ENCODE measurements around the gene ABHD11.
A peak's percentile ranks its signal among the peaks of the same experiment; 100 is the strongest.

ABHD11 gene

GRCh38 chr7:73736885-73737284 lies 1.7 kb downstream of the ABHD11 start:
- H2BK12ac ChIP-seq (ENCODE audit: low read length): no peak overlapping the region
- peaks cover 8 to 14% of the 10 kb centered on the region in 2 donors for H3K4me1 ChIP-seq (ENCODE audit: control insufficient read depth in 2 of 2, insufficient read depth in 1 of 2, low read depth in 1 of 2, low read length in 2 of 2)
- H2AFZ ChIP-seq (ENCODE audit: low read length): no peak overlapping the region
- H3K27ac ChIP-seq (replicated peaks; ENCODE audit: low read length): no peak overlapping the region
- H2BK15ac ChIP-seq (ENCODE audit: low read length): no peak overlapping the region
- no peak overlapping the region for H2BK5ac ChIP-seq (ENCODE audit: low read length)
- peak overlapping the region in 1 of 2 donors; percentile 24 for H3K4me3 ChIP-seq (ENCODE audit: low read length in 2 of 2)
- no peak overlapping the region for H3K4me2 ChIP-seq (ENCODE audit: insufficient read depth, low read length, poor library complexity, severe bottlenecking)
- no peak overlapping the region for H3K9ac ChIP-seq (ENCODE audit: low read depth, low read length, poor library complexity)
- peaks cover 21 to 22% of the 10 kb centered on the region in 2 donors for H3K36me3 ChIP-seq (replicated peaks in 1 of 2; ENCODE audit: control insufficient read depth in 2 of 2, insufficient read depth in 2 of 2, low read length in 2 of 2)
- peaks cover 6% of the 10 kb centered on the region for H3K79me1 ChIP-seq (ENCODE audit: low read depth, low read length)
- no peak for DNase-seq (ENCODE audit: low spot score)
- H2AK5ac ChIP-seq (ENCODE audit: low read depth, low read length): peak overlapping the region; percentile 30
- no peaks in the 10 kb centered on the region for H3K9me3 ChIP-seq (replicated peaks in 1 of 2; ENCODE audit: control insufficient read depth in 2 of 2, insufficient read depth in 1 of 2, low read depth in 1 of 2, low read length in 2 of 2)
- no peak overlapping the region for H3K4ac ChIP-seq (ENCODE audit: low read length)
- H4K8ac ChIP-seq (ENCODE audit: low read depth, low read length): no peak overlapping the region
- WGBS, 2 donors (ENCODE audit: extremely low coverage in 2 of 2, insufficient read length in 2 of 2, insufficient replicate concordance in 1 of 2): no CpG with 5 or more reads among the region's 14 CpGs
- no peak overlapping the region for H4K91ac ChIP-seq (ENCODE audit: low read depth, low read length, poor library complexity)
- no peak overlapping the region for H3K18ac ChIP-seq (ENCODE audit: low read length)
- H2BK120ac ChIP-seq (ENCODE audit: low read depth, low read length): no peak overlapping the region
- no peak overlapping the region for H3K14ac ChIP-seq (ENCODE audit: low read length)
- H3K23ac ChIP-seq (ENCODE audit: low read depth, low read length, poor library complexity): peak overlapping the region; percentile 13
- H3K27me3 ChIP-seq (ENCODE audit: control insufficient read depth in 3 of 3, insufficient read depth in 3 of 3, low read depth in 1 of 3, low read length in 3 of 3): no peaks in the 10 kb centered on the region

- H3K9ac ChIP-seq (ENCODE audit: low read depth, low read length, poor library complexity): no peak overlapping the region
- no peak overlapping the region for H3K18ac ChIP-seq (ENCODE audit: low read length)
- WGBS, 2 donors (ENCODE audit: extremely low coverage in 2 of 2, insufficient read length in 2 of 2, insufficient replicate concordance in 1 of 2): no CpG with 5 or more reads among the region's 8 CpGs
- no peak overlapping the region for H3K4me2 ChIP-seq (ENCODE audit: insufficient read depth, low read length, poor library complexity, severe bottlenecking)
- H2BK12ac ChIP-seq (ENCODE audit: low read length): no peak overlapping the region
- DNase-seq (ENCODE audit: low spot score): no peak
- H2AK5ac ChIP-seq (ENCODE audit: low read depth, low read length): peak overlapping the region; percentile 93
- H3K79me1 ChIP-seq (ENCODE audit: low read depth, low read length): peaks cover 6% of the 10 kb centered on the region
- no peak overlapping the region for H3K4me3 ChIP-seq (ENCODE audit: low read length in 2 of 2)
- no peak overlapping the region for H3K4ac ChIP-seq (ENCODE audit: low read length)
- no peaks in the 10 kb centered on the region for H3K27me3 ChIP-seq (ENCODE audit: control insufficient read depth in 3 of 3, insufficient read depth in 3 of 3, low read depth in 1 of 3, low read length in 3 of 3)
- peaks cover 21 to 22% of the 10 kb centered on the region in 2 donors for H3K36me3 ChIP-seq (replicated peaks in 1 of 2; ENCODE audit: control insufficient read depth in 2 of 2, insufficient read depth in 2 of 2, low read length in 2 of 2)
- H2BK5ac ChIP-seq (ENCODE audit: low read length): peak overlapping the region; percentile 44
- no peak overlapping the region for H2BK120ac ChIP-seq (ENCODE audit: low read depth, low read length)
- no peak overlapping the region for H2AFZ ChIP-seq (ENCODE audit: low read length)
- H3K4me1 ChIP-seq (ENCODE audit: control insufficient read depth in 2 of 2, insufficient read depth in 1 of 2, low read depth in 1 of 2, low read length in 2 of 2): peaks cover 6 to 8% of the 10 kb centered on the region in 2 donors
- H2BK15ac ChIP-seq (ENCODE audit: low read length): peak overlapping the region; percentile 21
- no peaks in the 10 kb centered on the region for H3K9me3 ChIP-seq (replicated peaks in 1 of 2; ENCODE audit: control insufficient read depth in 2 of 2, insufficient read depth in 1 of 2, low read depth in 1 of 2, low read length in 2 of 2)
- no peak overlapping the region for H4K8ac ChIP-seq (ENCODE audit: low read depth, low read length)
- H3K23ac ChIP-seq (ENCODE audit: low read depth, low read length, poor library complexity): peak overlapping the region; percentile 0
- no peak overlapping the region for H3K27ac ChIP-seq (replicated peaks; ENCODE audit: low read length)
- H4K91ac ChIP-seq (ENCODE audit: low read depth, low read length, poor library complexity): no peak overlapping the region
- H3K14ac ChIP-seq (ENCODE audit: low read length): no peak overlapping the region
Measured at GRCh38 chr7:73735528-73735905, 3.1 kb downstream of the ABHD11 start.

GRCh38 chr7:73734619-73735527 lies 3.7 kb downstream of the ABHD11 start:
- peak overlapping the region; percentile 0 for H3K23ac ChIP-seq (ENCODE audit: low read depth, low read length, poor library complexity)
- H4K8ac ChIP-seq (ENCODE audit: low read depth, low read length): no peak overlapping the region
- H3K36me3 ChIP-seq (replicated peaks in 1 of 2; ENCODE audit: control insufficient read depth in 2 of 2, insufficient read depth in 2 of 2, low read length in 2 of 2): peaks cover 21 to 22% of the 10 kb centered on the region in 2 donors
- H3K27me3 ChIP-seq (ENCODE audit: control insufficient read depth in 3 of 3, insufficient read depth in 3 of 3, low read depth in 1 of 3, low read length in 3 of 3): no peaks in the 10 kb centered on the region
- H2AK5ac ChIP-seq (ENCODE audit: low read depth, low read length): peak overlapping the region; percentile 93
- peaks cover 6% of the 10 kb centered on the region for H3K79me1 ChIP-seq (ENCODE audit: low read depth, low read length)
- H3K9ac ChIP-seq (ENCODE audit: low read depth, low read length, poor library complexity): no peak overlapping the region
- H3K9me3 ChIP-seq (replicated peaks in 1 of 2; ENCODE audit: control insufficient read depth in 2 of 2, insufficient read depth in 1 of 2, low read depth in 1 of 2, low read length in 2 of 2): no peaks in the 10 kb centered on the region
- no CpG with 5 or more reads among the region's 16 CpGs for WGBS, 2 donors (ENCODE audit: extremely low coverage in 2 of 2, insufficient read length in 2 of 2, insufficient replicate concordance in 1 of 2)
- H3K4me1 ChIP-seq (ENCODE audit: control insufficient read depth in 2 of 2, insufficient read depth in 1 of 2, low read depth in 1 of 2, low read length in 2 of 2): peaks cover 8 to 9% of the 10 kb centered on the region in 2 donors
- no peak overlapping the region for H4K91ac ChIP-seq (ENCODE audit: low read depth, low read length, poor library complexity)
- peak overlapping the region; percentile 56 for H3K27ac ChIP-seq (replicated peaks; ENCODE audit: low read length)
- H2BK15ac ChIP-seq (ENCODE audit: low read length): peak overlapping the region; percentile 89
- H2BK12ac ChIP-seq (ENCODE audit: low read length): peak overlapping the region; percentile 92
- H2BK120ac ChIP-seq (ENCODE audit: low read depth, low read length): no peak overlapping the region
- H2BK5ac ChIP-seq (ENCODE audit: low read length): peak overlapping the region; percentile 44
- H2AFZ ChIP-seq (ENCODE audit: low read length): no peak overlapping the region
- no peak overlapping the region for H3K4me3 ChIP-seq (ENCODE audit: low read length in 2 of 2)
- H3K18ac ChIP-seq (ENCODE audit: low read length): peak overlapping the region; percentile 64
- H3K4me2 ChIP-seq (ENCODE audit: insufficient read depth, low read length, poor library complexity, severe bottlenecking): no peak overlapping the region
- H3K4ac ChIP-seq (ENCODE audit: low read length): no peak overlapping the region
- H3K14ac ChIP-seq (ENCODE audit: low read length): no peak overlapping the region
- DNase-seq (ENCODE audit: low spot score): peak; percentile 76

GRCh38 chr7:73732397-73732796 lies 6.2 kb downstream of the ABHD11 start:
- peaks cover 0 to 12% (median 0%) of the 10 kb centered on the region in 3 experiments for H3K27me3 ChIP-seq (ENCODE audit: control insufficient read depth in 3 of 3, insufficient read depth in 3 of 3, low read depth in 1 of 3, low read length in 3 of 3)
- H3K9me3 ChIP-seq (replicated peaks in 1 of 2; ENCODE audit: control insufficient read depth in 2 of 2, insufficient read depth in 1 of 2, low read depth in 1 of 2, low read length in 2 of 2): no peaks in the 10 kb centered on the region
- H3K27ac ChIP-seq (replicated peaks; ENCODE audit: low read length): no peak overlapping the region
- no peak overlapping the region for H4K8ac ChIP-seq (ENCODE audit: low read depth, low read length)
- no peak overlapping the region for H3K14ac ChIP-seq (ENCODE audit: low read length)
- WGBS, 2 donors (ENCODE audit: extremely low coverage in 2 of 2, insufficient read length in 2 of 2, insufficient replicate concordance in 1 of 2): no CpG with 5 or more reads among the region's 2 CpGs
- H2BK15ac ChIP-seq (ENCODE audit: low read length): no peak overlapping the region
- H3K36me3 ChIP-seq (replicated peaks in 1 of 2; ENCODE audit: control insufficient read depth in 2 of 2, insufficient read depth in 2 of 2, low read length in 2 of 2): peaks cover 19% of the 10 kb centered on the region in 2 donors
- no peak overlapping the region for H2AK5ac ChIP-seq (ENCODE audit: low read depth, low read length)
- H3K4me2 ChIP-seq (ENCODE audit: insufficient read depth, low read length, poor library complexity, severe bottlenecking): no peak overlapping the region
- no peak overlapping the region for H3K4ac ChIP-seq (ENCODE audit: low read length)
- no peak overlapping the region for H2BK12ac ChIP-seq (ENCODE audit: low read length)
- H2BK120ac ChIP-seq (ENCODE audit: low read depth, low read length): no peak overlapping the region
- H2AFZ ChIP-seq (ENCODE audit: low read length): no peak overlapping the region
- no peak overlapping the region for H3K18ac ChIP-seq (ENCODE audit: low read length)
- H4K91ac ChIP-seq (ENCODE audit: low read depth, low read length, poor library complexity): no peak overlapping the region
- H3K9ac ChIP-seq (ENCODE audit: low read depth, low read length, poor library complexity): no peak overlapping the region
- H3K4me1 ChIP-seq (ENCODE audit: control insufficient read depth in 2 of 2, insufficient read depth in 1 of 2, low read depth in 1 of 2, low read length in 2 of 2): peaks cover 2 to 5% of the 10 kb centered on the region in 2 donors
- H3K23ac ChIP-seq (ENCODE audit: low read depth, low read length, poor library complexity): no peak overlapping the region
- no peak overlapping the region for H3K4me3 ChIP-seq (ENCODE audit: low read length in 2 of 2)
- H3K79me1 ChIP-seq (ENCODE audit: low read depth, low read length): peaks cover 3% of the 10 kb centered on the region
- DNase-seq (ENCODE audit: low spot score): no peak
- no peak overlapping the region for H2BK5ac ChIP-seq (ENCODE audit: low read length)
